GM12878 (cell line): Measurements from ENCODE around the gene CLCA2.

ENCODE experiments used
- ETV6 ChIP-seq, 2 experiments: fragments of 450-650 bp in 1 of 2; IDR thresholded peaks in 1 of 2; conservative IDR thresholded peaks in 1 of 2; 2 replicates each; pipeline ENCODE4 v1.6.1; 2014; ENCODE audit warnings: antibody characterized with exemption in 1 of 2, borderline replicate concordance in 1 of 2, low read depth in 1 of 2, mild to moderate bottlenecking in 1 of 2, moderate library complexity in 1 of 2
- MYC ChIP-seq: IDR thresholded peaks from 2 replicates; pipeline ENCODE4 v1.6.1; 2011; ENCODE audit warnings: mild to moderate bottlenecking, low read length, moderate library complexity, inconsistent platforms; ENCODE audit not compliant: insufficient read depth, insufficient replicate concordance, insufficient read length, severe bottlenecking
- RFX5 ChIP-seq: IDR thresholded peaks from 2 replicates; pipeline ENCODE4 v1.6.1; 2011; ENCODE audit warnings: low read depth, low read length, improper control_type of control experiment
- SIN3A ChIP-seq: IDR thresholded peaks from 2 replicates; pipeline ENCODE4 v1.6.1; 2012; ENCODE audit warnings: low read depth, low read length, improper control_type of control experiment
- TCF7 ChIP-seq: IDR thresholded peaks from 2 replicates; pipeline ENCODE4 v1.6.1; 2014; ENCODE audit warnings: antibody characterized with exemption, borderline replicate concordance
- ZNF24 ChIP-seq: fragments of 450-650 bp; IDR thresholded peaks from 2 replicates; pipeline ENCODE4 v1.6.1; 2017; ENCODE audit warnings: antibody characterized with exemption, mild to moderate bottlenecking
- TF ChIP-seq, protein P1 (sequence below), 3 experiments: IDR thresholded peaks in 2 of 3; conservative IDR thresholded peaks in 1 of 3; 2 replicates each; pipeline ENCODE4 v1.5.1; 2011; ENCODE audit warnings: low read depth in 3 of 3, low read length in 3 of 3, mild to moderate bottlenecking in 3 of 3, control low read depth in 2 of 3, moderate library complexity in 2 of 3, inconsistent platforms in 1 of 3, mixed read lengths in 1 of 3; ENCODE audit not compliant: control insufficient read depth in 2 of 3, insufficient read depth in 1 of 3; ENCODE audit errors: extremely low read depth in 1 of 3
- TF ChIP-seq, protein P2 (sequence below): fragments of 450-650 bp; IDR thresholded peaks from 2 replicates; pipeline ENCODE4 v1.6.1; 2016; ENCODE audit warnings: mild to moderate bottlenecking
- TF ChIP-seq, protein P3 (sequence below): IDR thresholded peaks from 2 replicates; pipeline ENCODE4 v1.6.1; 2012; ENCODE audit warnings: improper control_type of control experiment, low read depth, low read length; ENCODE audit not compliant: insufficient replicate concordance
- TF ChIP-seq, protein P4 (sequence below): IDR thresholded peaks from 2 replicates; pipeline ENCODE4 v1.6.1; 2012; ENCODE audit warnings: mild to moderate bottlenecking, low read depth, low read length
- TF ChIP-seq, protein P5 (sequence below): fragments of 450-650 bp; formaldehyde crosslinking; IDR thresholded peaks from 2 replicates; pipeline ENCODE4 v1.5.0; 2022; ENCODE audit warnings: mild to moderate bottlenecking, missing genetic modification characterization
- TF ChIP-seq, protein P6 (sequence below): fragments of 450-650 bp; IDR thresholded peaks from 2 replicates; pipeline ENCODE4 v1.6.1; 2017; ENCODE audit warnings: antibody characterized with exemption, mild to moderate bottlenecking, moderate library complexity

DNA sequence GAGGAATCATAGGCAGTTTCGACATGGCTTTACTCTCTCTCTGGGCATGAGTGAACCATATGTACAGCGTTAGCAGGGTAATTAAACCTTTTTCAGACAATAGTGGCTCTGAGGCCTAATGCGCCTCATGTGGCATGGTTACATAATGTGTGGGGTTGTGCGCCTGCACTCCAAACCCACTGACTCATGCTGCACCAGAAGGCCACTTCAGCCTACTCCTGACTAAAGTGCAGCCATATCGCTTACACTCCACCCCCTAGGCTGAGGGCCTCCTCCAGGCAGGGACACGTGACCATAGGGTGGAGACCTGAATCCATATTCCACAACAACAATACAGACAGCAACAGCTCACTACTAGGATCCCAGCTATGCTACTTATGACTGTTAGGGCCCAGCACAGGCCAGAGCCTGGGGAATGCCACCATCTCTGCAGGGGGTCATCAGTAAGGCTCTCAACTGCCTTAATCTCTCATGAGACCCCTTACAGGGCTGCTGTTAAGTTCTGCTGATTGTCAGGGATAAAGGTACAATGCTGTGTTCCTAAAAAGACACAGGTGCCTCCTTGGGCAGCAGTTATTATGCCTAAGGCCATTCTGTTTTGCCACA lies 14.5 kb upstream of the CLCA2 start:
- TF ChIP-seq ZNF24 = no peak
- TF ChIP-seq, protein P1, sequence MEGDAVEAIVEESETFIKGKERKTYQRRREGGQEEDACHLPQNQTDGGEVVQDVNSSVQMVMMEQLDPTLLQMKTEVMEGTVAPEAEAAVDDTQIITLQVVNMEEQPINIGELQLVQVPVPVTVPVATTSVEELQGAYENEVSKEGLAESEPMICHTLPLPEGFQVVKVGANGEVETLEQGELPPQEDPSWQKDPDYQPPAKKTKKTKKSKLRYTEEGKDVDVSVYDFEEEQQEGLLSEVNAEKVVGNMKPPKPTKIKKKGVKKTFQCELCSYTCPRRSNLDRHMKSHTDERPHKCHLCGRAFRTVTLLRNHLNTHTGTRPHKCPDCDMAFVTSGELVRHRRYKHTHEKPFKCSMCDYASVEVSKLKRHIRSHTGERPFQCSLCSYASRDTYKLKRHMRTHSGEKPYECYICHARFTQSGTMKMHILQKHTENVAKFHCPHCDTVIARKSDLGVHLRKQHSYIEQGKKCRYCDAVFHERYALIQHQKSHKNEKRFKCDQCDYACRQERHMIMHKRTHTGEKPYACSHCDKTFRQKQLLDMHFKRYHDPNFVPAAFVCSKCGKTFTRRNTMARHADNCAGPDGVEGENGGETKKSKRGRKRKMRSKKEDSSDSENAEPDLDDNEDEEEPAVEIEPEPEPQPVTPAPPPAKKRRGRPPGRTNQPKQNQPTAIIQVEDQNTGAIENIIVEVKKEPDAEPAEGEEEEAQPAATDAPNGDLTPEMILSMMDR (IDR thresholded peaks at IDR 0.05 in 2 of 3, conservative IDR thresholded peaks at IDR 0.05 in 1 of 3; ENCODE audit: control insufficient read depth in 2 of 3, extremely low read depth in 1 of 3, insufficient read depth in 1 of 3, low read depth in 3 of 3, low read length in 3 of 3) = no peak
- TF ChIP-seq TCF7 = no peak
- TF ChIP-seq, protein P2, sequence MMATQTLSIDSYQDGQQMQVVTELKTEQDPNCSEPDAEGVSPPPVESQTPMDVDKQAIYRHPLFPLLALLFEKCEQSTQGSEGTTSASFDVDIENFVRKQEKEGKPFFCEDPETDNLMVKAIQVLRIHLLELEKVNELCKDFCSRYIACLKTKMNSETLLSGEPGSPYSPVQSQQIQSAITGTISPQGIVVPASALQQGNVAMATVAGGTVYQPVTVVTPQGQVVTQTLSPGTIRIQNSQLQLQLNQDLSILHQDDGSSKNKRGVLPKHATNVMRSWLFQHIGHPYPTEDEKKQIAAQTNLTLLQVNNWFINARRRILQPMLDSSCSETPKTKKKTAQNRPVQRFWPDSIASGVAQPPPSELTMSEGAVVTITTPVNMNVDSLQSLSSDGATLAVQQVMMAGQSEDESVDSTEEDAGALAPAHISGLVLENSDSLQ = no peak
- no peak for TF ChIP-seq SIN3A
- TF ChIP-seq RFX5 = no peak
- no peak for TF ChIP-seq MYC
- TF ChIP-seq, protein P3, sequence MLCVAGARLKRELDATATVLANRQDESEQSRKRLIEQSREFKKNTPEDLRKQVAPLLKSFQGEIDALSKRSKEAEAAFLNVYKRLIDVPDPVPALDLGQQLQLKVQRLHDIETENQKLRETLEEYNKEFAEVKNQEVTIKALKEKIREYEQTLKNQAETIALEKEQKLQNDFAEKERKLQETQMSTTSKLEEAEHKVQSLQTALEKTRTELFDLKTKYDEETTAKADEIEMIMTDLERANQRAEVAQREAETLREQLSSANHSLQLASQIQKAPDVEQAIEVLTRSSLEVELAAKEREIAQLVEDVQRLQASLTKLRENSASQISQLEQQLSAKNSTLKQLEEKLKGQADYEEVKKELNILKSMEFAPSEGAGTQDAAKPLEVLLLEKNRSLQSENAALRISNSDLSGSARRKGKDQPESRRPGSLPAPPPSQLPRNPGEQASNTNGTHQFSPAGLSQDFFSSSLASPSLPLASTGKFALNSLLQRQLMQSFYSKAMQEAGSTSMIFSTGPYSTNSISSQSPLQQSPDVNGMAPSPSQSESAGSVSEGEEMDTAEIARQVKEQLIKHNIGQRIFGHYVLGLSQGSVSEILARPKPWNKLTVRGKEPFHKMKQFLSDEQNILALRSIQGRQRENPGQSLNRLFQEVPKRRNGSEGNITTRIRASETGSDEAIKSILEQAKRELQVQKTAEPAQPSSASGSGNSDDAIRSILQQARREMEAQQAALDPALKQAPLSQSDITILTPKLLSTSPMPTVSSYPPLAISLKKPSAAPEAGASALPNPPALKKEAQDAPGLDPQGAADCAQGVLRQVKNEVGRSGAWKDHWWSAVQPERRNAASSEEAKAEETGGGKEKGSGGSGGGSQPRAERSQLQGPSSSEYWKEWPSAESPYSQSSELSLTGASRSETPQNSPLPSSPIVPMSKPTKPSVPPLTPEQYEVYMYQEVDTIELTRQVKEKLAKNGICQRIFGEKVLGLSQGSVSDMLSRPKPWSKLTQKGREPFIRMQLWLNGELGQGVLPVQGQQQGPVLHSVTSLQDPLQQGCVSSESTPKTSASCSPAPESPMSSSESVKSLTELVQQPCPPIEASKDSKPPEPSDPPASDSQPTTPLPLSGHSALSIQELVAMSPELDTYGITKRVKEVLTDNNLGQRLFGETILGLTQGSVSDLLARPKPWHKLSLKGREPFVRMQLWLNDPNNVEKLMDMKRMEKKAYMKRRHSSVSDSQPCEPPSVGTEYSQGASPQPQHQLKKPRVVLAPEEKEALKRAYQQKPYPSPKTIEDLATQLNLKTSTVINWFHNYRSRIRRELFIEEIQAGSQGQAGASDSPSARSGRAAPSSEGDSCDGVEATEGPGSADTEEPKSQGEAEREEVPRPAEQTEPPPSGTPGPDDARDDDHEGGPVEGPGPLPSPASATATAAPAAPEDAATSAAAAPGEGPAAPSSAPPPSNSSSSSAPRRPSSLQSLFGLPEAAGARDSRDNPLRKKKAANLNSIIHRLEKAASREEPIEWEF = no peak
- TF ChIP-seq, protein P4, sequence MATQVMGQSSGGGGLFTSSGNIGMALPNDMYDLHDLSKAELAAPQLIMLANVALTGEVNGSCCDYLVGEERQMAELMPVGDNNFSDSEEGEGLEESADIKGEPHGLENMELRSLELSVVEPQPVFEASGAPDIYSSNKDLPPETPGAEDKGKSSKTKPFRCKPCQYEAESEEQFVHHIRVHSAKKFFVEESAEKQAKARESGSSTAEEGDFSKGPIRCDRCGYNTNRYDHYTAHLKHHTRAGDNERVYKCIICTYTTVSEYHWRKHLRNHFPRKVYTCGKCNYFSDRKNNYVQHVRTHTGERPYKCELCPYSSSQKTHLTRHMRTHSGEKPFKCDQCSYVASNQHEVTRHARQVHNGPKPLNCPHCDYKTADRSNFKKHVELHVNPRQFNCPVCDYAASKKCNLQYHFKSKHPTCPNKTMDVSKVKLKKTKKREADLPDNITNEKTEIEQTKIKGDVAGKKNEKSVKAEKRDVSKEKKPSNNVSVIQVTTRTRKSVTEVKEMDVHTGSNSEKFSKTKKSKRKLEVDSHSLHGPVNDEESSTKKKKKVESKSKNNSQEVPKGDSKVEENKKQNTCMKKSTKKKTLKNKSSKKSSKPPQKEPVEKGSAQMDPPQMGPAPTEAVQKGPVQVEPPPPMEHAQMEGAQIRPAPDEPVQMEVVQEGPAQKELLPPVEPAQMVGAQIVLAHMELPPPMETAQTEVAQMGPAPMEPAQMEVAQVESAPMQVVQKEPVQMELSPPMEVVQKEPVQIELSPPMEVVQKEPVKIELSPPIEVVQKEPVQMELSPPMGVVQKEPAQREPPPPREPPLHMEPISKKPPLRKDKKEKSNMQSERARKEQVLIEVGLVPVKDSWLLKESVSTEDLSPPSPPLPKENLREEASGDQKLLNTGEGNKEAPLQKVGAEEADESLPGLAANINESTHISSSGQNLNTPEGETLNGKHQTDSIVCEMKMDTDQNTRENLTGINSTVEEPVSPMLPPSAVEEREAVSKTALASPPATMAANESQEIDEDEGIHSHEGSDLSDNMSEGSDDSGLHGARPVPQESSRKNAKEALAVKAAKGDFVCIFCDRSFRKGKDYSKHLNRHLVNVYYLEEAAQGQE = no peak
- no peak for TF ChIP-seq ETV6 (conservative IDR thresholded peaks at IDR 0.05 in 1 of 2, IDR thresholded peaks at IDR 0.05 in 1 of 2; ENCODE audit: borderline replicate concordance in 1 of 2, low read depth in 1 of 2)
- TF ChIP-seq, protein P5, sequence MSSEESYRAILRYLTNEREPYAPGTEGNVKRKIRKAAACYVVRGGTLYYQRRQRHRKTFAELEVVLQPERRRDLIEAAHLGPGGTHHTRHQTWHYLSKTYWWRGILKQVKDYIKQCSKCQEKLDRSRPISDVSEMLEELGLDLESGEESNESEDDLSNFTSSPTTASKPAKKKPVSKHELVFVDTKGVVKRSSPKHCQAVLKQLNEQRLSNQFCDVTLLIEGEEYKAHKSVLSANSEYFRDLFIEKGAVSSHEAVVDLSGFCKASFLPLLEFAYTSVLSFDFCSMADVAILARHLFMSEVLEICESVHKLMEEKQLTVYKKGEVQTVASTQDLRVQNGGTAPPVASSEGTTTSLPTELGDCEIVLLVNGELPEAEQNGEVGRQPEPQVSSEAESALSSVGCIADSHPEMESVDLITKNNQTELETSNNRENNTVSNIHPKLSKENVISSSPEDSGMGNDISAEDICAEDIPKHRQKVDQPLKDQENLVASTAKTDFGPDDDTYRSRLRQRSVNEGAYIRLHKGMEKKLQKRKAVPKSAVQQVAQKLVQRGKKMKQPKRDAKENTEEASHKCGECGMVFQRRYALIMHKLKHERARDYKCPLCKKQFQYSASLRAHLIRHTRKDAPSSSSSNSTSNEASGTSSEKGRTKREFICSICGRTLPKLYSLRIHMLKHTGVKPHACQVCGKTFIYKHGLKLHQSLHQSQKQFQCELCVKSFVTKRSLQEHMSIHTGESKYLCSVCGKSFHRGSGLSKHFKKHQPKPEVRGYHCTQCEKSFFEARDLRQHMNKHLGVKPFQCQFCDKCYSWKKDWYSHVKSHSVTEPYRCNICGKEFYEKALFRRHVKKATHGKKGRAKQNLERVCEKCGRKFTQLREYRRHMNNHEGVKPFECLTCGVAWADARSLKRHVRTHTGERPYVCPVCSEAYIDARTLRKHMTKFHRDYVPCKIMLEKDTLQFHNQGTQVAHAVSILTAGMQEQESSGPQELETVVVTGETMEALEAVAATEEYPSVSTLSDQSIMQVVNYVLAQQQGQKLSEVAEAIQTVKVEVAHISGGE (CRISPR knock-in tag) = no peak
- TF ChIP-seq, protein P6, sequence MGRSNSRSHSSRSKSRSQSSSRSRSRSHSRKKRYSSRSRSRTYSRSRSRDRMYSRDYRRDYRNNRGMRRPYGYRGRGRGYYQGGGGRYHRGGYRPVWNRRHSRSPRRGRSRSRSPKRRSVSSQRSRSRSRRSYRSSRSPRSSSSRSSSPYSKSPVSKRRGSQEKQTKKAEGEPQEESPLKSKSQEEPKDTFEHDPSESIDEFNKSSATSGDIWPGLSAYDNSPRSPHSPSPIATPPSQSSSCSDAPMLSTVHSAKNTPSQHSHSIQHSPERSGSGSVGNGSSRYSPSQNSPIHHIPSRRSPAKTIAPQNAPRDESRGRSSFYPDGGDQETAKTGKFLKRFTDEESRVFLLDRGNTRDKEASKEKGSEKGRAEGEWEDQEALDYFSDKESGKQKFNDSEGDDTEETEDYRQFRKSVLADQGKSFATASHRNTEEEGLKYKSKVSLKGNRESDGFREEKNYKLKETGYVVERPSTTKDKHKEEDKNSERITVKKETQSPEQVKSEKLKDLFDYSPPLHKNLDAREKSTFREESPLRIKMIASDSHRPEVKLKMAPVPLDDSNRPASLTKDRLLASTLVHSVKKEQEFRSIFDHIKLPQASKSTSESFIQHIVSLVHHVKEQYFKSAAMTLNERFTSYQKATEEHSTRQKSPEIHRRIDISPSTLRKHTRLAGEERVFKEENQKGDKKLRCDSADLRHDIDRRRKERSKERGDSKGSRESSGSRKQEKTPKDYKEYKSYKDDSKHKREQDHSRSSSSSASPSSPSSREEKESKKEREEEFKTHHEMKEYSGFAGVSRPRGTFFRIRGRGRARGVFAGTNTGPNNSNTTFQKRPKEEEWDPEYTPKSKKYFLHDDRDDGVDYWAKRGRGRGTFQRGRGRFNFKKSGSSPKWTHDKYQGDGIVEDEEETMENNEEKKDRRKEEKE = no peak
